MG63 (cell line): Measurements from ENCODE around the gene RIPOR2. TPM values are rescaled to one million over a fixed set of nuclear protein-coding genes. Genes with fewer than 3 reads are reported as not detected.
"Not testable (repeated sequence)": the region's sequence is repeated elsewhere in the genome, so short reads cannot be mapped to it uniquely, and the experiment has no call there.

Experiments
- DNase-seq: peaks from one replicate; pipeline ENCODE4 v3.0.0-alpha.2; 2020
- H3K27me3 ChIP-seq: fragments of 250-450 bp; sonication (Bioruptor Pico); 2 replicates; pipeline ENCODE4 v1.5.1; 2020; ENCODE audit warnings: mild to moderate bottlenecking, moderate library complexity
- H3K36me3 ChIP-seq: fragments of 250-450 bp; sonication (Bioruptor Pico); 2 replicates; pipeline ENCODE4 v1.5.1; 2020; ENCODE audit warnings: mild to moderate bottlenecking, moderate library complexity
- H3K4me3 ChIP-seq: fragments of 250-450 bp; sonication (Bioruptor Pico); 2 replicates; pipeline ENCODE4 v1.5.1; 2020; ENCODE audit warnings: mild to moderate bottlenecking, moderate library complexity
- H3K9me3 ChIP-seq: fragments of 250-450 bp; sonication (Bioruptor Pico); 2 replicates; pipeline ENCODE4 v1.5.1; 2020; ENCODE audit warnings: mild to moderate bottlenecking, moderate library complexity
- total RNA-seq: library from RNA; depleted of rRNA; stranded (reverse); fragments of >200 nt; shearing (Covaris generic); gene quantifications from 2 replicates; pipeline ENCODE4 v1.2.3, GENCODE V29; 2014; ENCODE audit warnings: low replicate concordance

The RIPOR2 gene
- total RNA-seq, 1 experiment from 2014 or later: 0.40 TPM

- H3K9me3 ChIP-seq: no peaks in the 10 kb centered on the region
- no peak for DNase-seq
These were observed 56.4 kb downstream of the RIPOR2 start for GRCh38 chr6:24879351-24879750.

GRCh38 chr6:24877747-24878146 is 58.0 kb downstream of the RIPOR2 start:
- not testable (repeated sequence) for H3K4me3 ChIP-seq, DNase-seq, H3K9me3 ChIP-seq, H3K36me3 ChIP-seq, H3K27me3 ChIP-seq

More at GRCh38 chr6:24879351-24879750, 56.4 kb downstream of the RIPOR2 start:
- Histone ChIP-seq H3K4me3 (no peak overlapping the region), H3K27me3 (no peaks in the 10 kb centered on the region), H3K36me3 (no peaks in the 10 kb centered on the region)

- H3K27me3 ChIP-seq: no peaks in the 10 kb centered on the region
- H3K36me3 ChIP-seq: no peaks in the 10 kb centered on the region
- no peak for DNase-seq
- no peak overlapping the region for H3K4me3 ChIP-seq
- H3K9me3 ChIP-seq: no peaks in the 10 kb centered on the region
These were observed 59.0 kb downstream of the RIPOR2 start for GRCh38 chr6:24876499-24877465.

GRCh38 chr6:24875534-24875901 is 60.2 kb downstream of the RIPOR2 start:
- H3K27me3 ChIP-seq: no peaks in the 10 kb centered on the region
- H3K4me3 ChIP-seq: no peak overlapping the region
- no peak for DNase-seq
- H3K36me3 ChIP-seq: no peaks in the 10 kb centered on the region
- H3K9me3 ChIP-seq: no peaks in the 10 kb centered on the region

- Histone ChIP-seq H3K4me3 (no peak overlapping the region), H3K9me3 (no peaks in the 10 kb centered on the region)
These were observed 60.8 kb downstream of the RIPOR2 start for GRCh38 chr6:24874776-24875533.

GRCh38 chr6:24874128-24874527 is 61.6 kb downstream of the RIPOR2 start:
- H3K9me3 ChIP-seq: no peaks in the 10 kb centered on the region
- H3K36me3 ChIP-seq: no peaks in the 10 kb centered on the region

More at GRCh38 chr6:24874776-24875533, 60.8 kb downstream of the RIPOR2 start:
- DNase-seq: no peak
- Histone ChIP-seq H3K36me3 (no peaks in the 10 kb centered on the region), H3K27me3 (no peaks in the 10 kb centered on the region)

GRCh38 chr6:24872779-24873178 is 63.0 kb downstream of the RIPOR2 start:
- no peaks in the 10 kb centered on the region for H3K9me3 ChIP-seq
- no peaks in the 10 kb centered on the region for H3K27me3 ChIP-seq
- H3K36me3 ChIP-seq: no peaks in the 10 kb centered on the region
- H3K4me3 ChIP-seq: no peak overlapping the region
- no peak for DNase-seq

More at GRCh38 chr6:24874128-24874527, 61.6 kb downstream of the RIPOR2 start:
- DNase-seq: no peak
- Histone ChIP-seq H3K27me3 (no peaks in the 10 kb centered on the region), H3K4me3 (no peak overlapping the region)

GRCh38 chr6:24868765-24869164 is 67.0 kb downstream of the RIPOR2 start:
- H3K4me3 ChIP-seq: no peak overlapping the region
- no peaks in the 10 kb centered on the region for H3K36me3 ChIP-seq
- DNase-seq: no peak
- H3K9me3 ChIP-seq: no peaks in the 10 kb centered on the region
- no peaks in the 10 kb centered on the region for H3K27me3 ChIP-seq

- H3K9me3 ChIP-seq: no peaks in the 10 kb centered on the region
- no peak overlapping the region for H3K4me3 ChIP-seq
- H3K36me3 ChIP-seq: no peaks in the 10 kb centered on the region
- no peak for DNase-seq
- no peaks in the 10 kb centered on the region for H3K27me3 ChIP-seq
These were observed 68.6 kb downstream of the RIPOR2 start for GRCh38 chr6:24867104-24867703.

- no peak for DNase-seq
- Histone ChIP-seq H3K9me3 (no peaks in the 10 kb centered on the region), H3K36me3 (no peaks in the 10 kb centered on the region), H3K27me3 (no peaks in the 10 kb centered on the region), H3K4me3 (no peak overlapping the region)
These were observed 70.6 kb downstream of the RIPOR2 start for GRCh38 chr6:24865161-24865560.

- H3K36me3 ChIP-seq: no peaks in the 10 kb centered on the region
- no peaks in the 10 kb centered on the region for H3K9me3 ChIP-seq
- H3K27me3 ChIP-seq: no peaks in the 10 kb centered on the region
- H3K4me3 ChIP-seq: no peak overlapping the region
- DNase-seq: no peak
These were observed 71.4 kb downstream of the RIPOR2 start for GRCh38 chr6:24864343-24864742.

GRCh38 chr6:24861934-24862333 is 73.8 kb downstream of the RIPOR2 start:
- H3K36me3 ChIP-seq: no peaks in the 10 kb centered on the region
- no peak overlapping the region for H3K4me3 ChIP-seq
- H3K27me3 ChIP-seq: no peaks in the 10 kb centered on the region
- H3K9me3 ChIP-seq: no peaks in the 10 kb centered on the region
- no peak for DNase-seq

GRCh38 chr6:24859608-24860200 is 76.1 kb downstream of the RIPOR2 start:
- DNase-seq: no peak
- no peaks in the 10 kb centered on the region for H3K36me3 ChIP-seq

GRCh38 chr6:24859132-24859531 is 76.6 kb downstream of the RIPOR2 start:
- no peaks in the 10 kb centered on the region for H3K9me3 ChIP-seq
- H3K36me3 ChIP-seq: no peaks in the 10 kb centered on the region
- no peaks in the 10 kb centered on the region for H3K27me3 ChIP-seq
- no peak for DNase-seq
- no peak overlapping the region for H3K4me3 ChIP-seq

More at GRCh38 chr6:24859608-24860200, 76.1 kb downstream of the RIPOR2 start:
- Histone ChIP-seq H3K27me3 (no peaks in the 10 kb centered on the region), H3K4me3 (no peak overlapping the region), H3K9me3 (no peaks in the 10 kb centered on the region)

GRCh38 chr6:24858177-24858653 is 77.5 kb downstream of the RIPOR2 start:
- H3K27me3 ChIP-seq: no peaks in the 10 kb centered on the region
- DNase-seq: peak; percentile 3
- H3K36me3 ChIP-seq: no peaks in the 10 kb centered on the region
- no peaks in the 10 kb centered on the region for H3K9me3 ChIP-seq
- H3K4me3 ChIP-seq: no peak overlapping the region

- Histone ChIP-seq H3K4me3 (no peak overlapping the region), H3K36me3 (no peaks in the 10 kb centered on the region), H3K27me3 (no peaks in the 10 kb centered on the region), H3K9me3 (no peaks in the 10 kb centered on the region)
- no peak for DNase-seq
These were observed 78.7 kb downstream of the RIPOR2 start for GRCh38 chr6:24856901-24857670.
